Measurements from ENCODE around the gene MBD5. TPM values are rescaled to one million over a fixed set of nuclear protein-coding genes. Genes with fewer than 3 reads are reported as not detected.

MBD5 gene
- total RNA-seq, 1 experiment from 2014 or later, result 14.5 TPM

GRCh38 chr2:148362144-148362796 is 341.4 kb downstream of the MBD5 start:
- DNase-seq (ENCODE audit: low spot score), result no peak
- in situ Hi-C loops (cut with HindIII; ENCODE audit: low sequenced_read_pairs), result no loop called here

GRCh38 chr2:148375214-148375613 is 354.3 kb downstream of the MBD5 start:
- no peak for DNase-seq (ENCODE audit: low spot score)
- in situ Hi-C loops (cut with HindIII; ENCODE audit: low sequenced_read_pairs), result no loop called here

GRCh38 chr2:148391324-148391723 is 370.4 kb downstream of the MBD5 start:
- in situ Hi-C loops (cut with HindIII; ENCODE audit: low sequenced_read_pairs), result no loop called here
- DNase-seq (ENCODE audit: low spot score), result no peak

GRCh38 chr2:148402786-148403185 is 381.9 kb downstream of the MBD5 start:
- in situ Hi-C loops (cut with HindIII; ENCODE audit: low sequenced_read_pairs), result no loop called here
- DNase-seq (ENCODE audit: low spot score), result no peak

- in situ Hi-C loops (cut with HindIII; ENCODE audit: low sequenced_read_pairs), result no loop called here
- no peak for DNase-seq (ENCODE audit: low spot score)
These were observed 390.0 kb downstream of the MBD5 start for GRCh38 chr2:148410899-148411298.

GRCh38 chr2:148416248-148416647 is 395.4 kb downstream of the MBD5 start:
- DNase-seq (ENCODE audit: low spot score), result no peak
- in situ Hi-C loops (cut with HindIII; ENCODE audit: low sequenced_read_pairs), result no loop called here

- no peak for DNase-seq (ENCODE audit: low spot score)
- in situ Hi-C loops (cut with HindIII; ENCODE audit: low sequenced_read_pairs), result no loop called here
These were observed 409.2 kb downstream of the MBD5 start for GRCh38 chr2:148430101-148430500.

GRCh38 chr2:148447877-148448276 is 427.0 kb downstream of the MBD5 start:
- in situ Hi-C loops (cut with HindIII; ENCODE audit: low sequenced_read_pairs), result no loop called here
- DNase-seq (ENCODE audit: low spot score), result no peak

GRCh38 chr2:148450531-148450930 is 429.6 kb downstream of the MBD5 start:
- in situ Hi-C loops (cut with HindIII; ENCODE audit: low sequenced_read_pairs), result no loop called here
- DNase-seq (ENCODE audit: low spot score), result no peak

- DNase-seq (ENCODE audit: low spot score), result no peak
- in situ Hi-C loops (cut with HindIII; ENCODE audit: low sequenced_read_pairs), result no loop called here
These were observed 430.2 kb downstream of the MBD5 start for GRCh38 chr2:148451046-148451445.

- in situ Hi-C loops (cut with HindIII; ENCODE audit: low sequenced_read_pairs), result no loop called here
- DNase-seq (ENCODE audit: low spot score), result no peak
These were observed 434.9 kb downstream of the MBD5 start for GRCh38 chr2:148455791-148456190.

- DNase-seq (ENCODE audit: low spot score), result no peak
- in situ Hi-C loops (cut with HindIII; ENCODE audit: low sequenced_read_pairs), result no loop called here
These were observed 437.3 kb downstream of the MBD5 start for GRCh38 chr2:148458171-148458570.

GRCh38 chr2:148459377-148459778 is 438.5 kb downstream of the MBD5 start:
- in situ Hi-C loops (cut with HindIII; ENCODE audit: low sequenced_read_pairs), result no loop called here
- DNase-seq (ENCODE audit: low spot score), result no peak

- in situ Hi-C loops (cut with HindIII; ENCODE audit: low sequenced_read_pairs), result no loop called here
- DNase-seq (ENCODE audit: low spot score), result no peak
These were observed 441.0 kb downstream of the MBD5 start for GRCh38 chr2:148461876-148462275.

- in situ Hi-C loops (cut with HindIII; ENCODE audit: low sequenced_read_pairs), result no loop called here
These were observed 454.7 kb downstream of the MBD5 start for GRCh38 chr2:148475626-148476025.

GRCh38 chr2:148479398-148479797 is 458.5 kb downstream of the MBD5 start:
- no peak for DNase-seq (ENCODE audit: low spot score)
- in situ Hi-C loops (cut with HindIII; ENCODE audit: low sequenced_read_pairs), result no loop called here

More at GRCh38 chr2:148475626-148476025, 454.7 kb downstream of the MBD5 start:
- DNase-seq (ENCODE audit: low spot score), result no peak

GRCh38 chr2:148483665-148484064 is 462.8 kb downstream of the MBD5 start:
- in situ Hi-C loops (cut with HindIII; ENCODE audit: low sequenced_read_pairs), result no loop called here
- DNase-seq (ENCODE audit: low spot score), result no peak

- in situ Hi-C loops (cut with HindIII; ENCODE audit: low sequenced_read_pairs), result no loop called here
- DNase-seq (ENCODE audit: low spot score), result no peak
These were observed 463.2 kb downstream of the MBD5 start for GRCh38 chr2:148484066-148484465.

- no peak for DNase-seq (ENCODE audit: low spot score)
- in situ Hi-C loops (cut with HindIII; ENCODE audit: low sequenced_read_pairs), result no loop called here
These were observed 465.8 kb downstream of the MBD5 start for GRCh38 chr2:148486655-148487054.

- DNase-seq (ENCODE audit: low spot score), result no peak
- in situ Hi-C loops (cut with HindIII; ENCODE audit: low sequenced_read_pairs), result no loop called here
These were observed 466.5 kb downstream of the MBD5 start for GRCh38 chr2:148487439-148487838.

- in situ Hi-C loops (cut with HindIII; ENCODE audit: low sequenced_read_pairs), result no loop called here
- DNase-seq (ENCODE audit: low spot score), result no peak
These were observed 470.0 kb downstream of the MBD5 start for GRCh38 chr2:148490840-148491439.
